Stimulated activated CD4-positive, alpha-beta T cell treated with anti-CD3 and anti-CD28 coated beads, Interleukin-15, amount 100 ng/mL, for 24 hours (primary cell): ENCODE measurements around the gene ENTHD1.
A peak's percentile ranks its signal among the peaks of the same experiment; 100 is the strongest.

Experiments used
- DNase-seq: peaks from one replicate; pipeline ENCODE4 v3.0.0-alpha.2; 2020

ENTHD1 gene

DNA sequence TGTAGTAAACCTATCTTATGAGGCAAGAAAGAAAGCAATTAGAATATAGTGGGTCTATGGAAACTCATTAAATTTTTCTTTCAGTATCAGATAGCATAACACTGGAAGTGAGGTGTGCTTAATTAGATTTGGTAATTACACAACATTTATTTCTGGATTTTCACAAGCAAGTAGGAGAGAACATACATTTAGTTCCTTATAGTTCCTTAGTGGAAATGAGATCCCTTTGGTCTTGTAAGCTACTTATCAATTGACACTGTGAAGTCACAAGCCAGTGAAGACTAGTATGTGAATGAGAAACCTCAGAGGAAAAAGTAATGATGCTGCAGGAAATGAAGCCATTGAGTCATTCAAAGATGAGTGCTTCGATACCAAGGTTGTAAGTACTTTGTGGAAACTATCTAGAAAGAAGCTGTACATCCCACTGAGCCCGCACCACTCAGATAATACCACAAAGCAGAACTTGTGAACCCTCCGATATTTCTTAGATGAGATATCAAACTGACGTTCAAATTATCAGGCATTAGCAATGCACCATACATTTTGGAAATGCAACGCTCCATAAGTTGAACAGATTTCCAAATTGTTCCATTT lies 53.5 kb downstream of the ENTHD1 start:
- peak; percentile 65 for DNase-seq

DNA sequence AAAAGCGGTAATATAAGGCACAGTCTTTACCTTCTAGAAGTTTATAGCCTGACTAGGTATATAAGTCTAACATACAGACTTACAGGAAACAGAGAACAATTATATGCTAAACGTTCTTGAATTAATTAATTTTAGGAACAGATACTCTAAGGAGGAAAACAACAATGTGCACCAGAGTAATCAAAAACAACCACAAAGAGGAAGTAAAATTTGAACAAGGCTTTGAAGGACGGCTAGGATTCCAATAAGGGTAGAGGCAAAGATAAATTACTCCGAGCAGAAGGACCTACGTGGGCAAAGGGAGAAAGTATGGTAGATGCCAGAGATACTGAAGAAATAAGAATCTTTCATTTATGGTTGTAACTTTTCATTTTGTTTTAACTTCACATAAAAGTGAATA lies 54.4 kb downstream of the ENTHD1 start:
- DNase-seq: no peak

DNA sequence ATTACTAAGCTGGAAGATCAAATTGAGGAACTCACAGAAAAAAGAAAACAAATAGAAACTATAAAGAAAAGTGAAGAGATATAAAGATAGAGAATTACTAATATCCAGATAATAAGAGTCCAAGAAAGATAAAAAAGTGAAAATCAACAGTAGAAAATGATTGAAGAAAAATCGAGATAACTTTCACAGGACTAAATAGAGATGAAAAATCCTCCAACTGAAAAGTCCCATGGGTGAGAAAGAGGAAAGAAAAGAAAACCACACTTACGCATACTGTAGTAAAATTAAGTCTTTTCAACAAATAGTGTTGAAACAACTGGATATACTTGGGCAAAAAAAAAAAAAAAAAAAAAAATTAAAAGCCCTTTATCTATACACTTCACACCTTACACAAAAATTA lies 60.0 kb downstream of the ENTHD1 start:
- no peak for DNase-seq

DNA sequence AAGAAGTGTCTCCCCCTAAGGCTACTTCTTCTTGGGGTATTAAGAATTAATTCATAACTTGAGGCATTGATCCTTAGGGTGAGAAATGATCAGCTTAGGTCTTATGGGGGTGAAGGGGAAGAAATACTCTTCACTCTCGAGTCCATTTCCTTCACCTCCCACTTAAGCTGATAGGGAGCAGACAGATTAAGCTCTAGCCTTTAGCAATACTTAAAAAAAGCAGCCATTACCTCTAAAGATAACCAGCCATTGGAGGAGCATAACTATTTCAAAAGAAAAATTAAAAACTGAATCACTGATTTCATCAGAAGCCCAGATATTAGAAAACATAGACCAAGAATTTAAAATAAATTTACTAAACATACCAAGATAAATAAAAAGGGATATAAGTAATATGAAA lies 60.5 kb downstream of the ENTHD1 start:
- no peak for DNase-seq

DNA sequence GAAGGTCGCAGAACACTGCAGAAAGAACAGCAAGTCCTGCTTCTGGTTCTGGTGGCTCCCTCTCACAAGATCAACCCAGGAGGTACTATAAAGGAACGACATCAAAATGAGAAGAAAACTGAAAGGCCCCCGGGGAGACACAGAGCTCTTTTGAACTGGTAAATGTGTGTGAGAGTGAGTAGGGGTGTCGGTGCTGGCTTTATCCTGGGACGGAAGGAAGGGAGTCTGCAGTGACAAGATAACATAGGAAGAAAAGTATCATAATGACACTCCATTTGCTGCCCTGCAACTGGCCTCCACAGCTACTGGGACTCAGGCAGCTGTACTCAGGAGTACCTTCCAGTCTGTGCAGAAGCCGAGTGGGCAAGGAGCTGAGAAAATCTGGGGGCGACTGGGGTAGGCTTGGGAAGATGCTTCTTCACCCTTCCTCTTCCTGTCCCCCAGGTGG lies 60.9 kb downstream of the ENTHD1 start:
- no peak for DNase-seq

DNA sequence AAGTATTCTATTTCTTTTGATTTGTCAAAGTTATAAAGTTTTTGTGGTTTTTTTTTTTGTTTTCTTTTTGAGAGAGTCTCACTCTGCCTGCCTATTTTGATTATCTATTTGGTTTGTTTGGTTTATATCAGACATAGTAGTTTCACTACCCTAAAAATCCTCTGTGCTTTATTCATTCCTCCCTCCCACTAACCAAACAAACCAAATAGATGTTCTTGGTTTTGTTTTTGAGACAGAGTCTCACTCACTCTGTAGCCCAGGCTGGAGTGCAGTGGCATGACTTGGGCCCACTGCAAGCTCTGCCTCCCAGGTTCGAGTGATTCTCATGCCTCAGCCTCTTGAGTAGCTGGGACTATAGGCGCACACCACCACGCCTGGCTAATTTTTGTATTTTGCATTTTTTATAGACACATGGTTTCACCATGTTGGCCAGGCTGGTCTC lies 67.9 kb downstream of the ENTHD1 start:
- DNase-seq: no peak

DNA sequence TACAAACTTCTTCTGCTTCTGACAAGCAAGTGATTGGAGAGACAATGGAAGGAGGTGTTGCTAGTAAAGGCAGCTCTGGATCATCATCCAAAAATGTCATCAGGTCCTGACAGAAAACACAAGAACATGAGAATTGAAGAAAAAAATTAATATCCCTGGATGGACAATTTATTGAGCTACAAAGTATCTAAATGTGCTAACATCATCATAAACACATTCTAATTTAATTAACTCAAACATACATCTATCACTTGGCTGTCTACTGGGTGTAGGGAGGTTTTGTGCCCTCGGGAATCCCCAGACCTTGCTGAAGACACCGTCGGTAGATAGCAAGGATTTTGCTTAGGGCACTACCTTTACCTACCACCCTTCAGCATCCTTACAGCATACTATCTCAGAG lies 72.6 kb downstream of the ENTHD1 start:
- no peak for DNase-seq

DNA sequence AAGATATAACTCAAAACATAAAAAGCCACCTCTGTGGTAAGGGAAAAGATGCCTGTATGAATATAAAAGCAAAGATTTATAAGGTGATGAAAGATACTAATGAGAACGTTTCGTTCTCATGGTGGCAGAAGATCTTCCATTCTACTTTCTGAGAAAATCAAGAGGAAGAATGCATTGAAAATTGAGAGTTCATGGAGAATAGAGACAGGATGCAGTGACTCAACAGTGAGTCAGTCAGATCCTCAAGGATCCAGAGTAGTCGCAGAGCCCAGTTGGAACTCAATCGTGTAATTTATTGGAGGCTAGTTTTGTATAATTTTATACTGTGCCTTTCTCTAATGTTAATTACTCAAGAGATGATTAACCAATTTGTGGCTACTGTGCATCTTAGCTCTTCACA lies 73.3 kb downstream of the ENTHD1 start:
- DNase-seq: no peak

DNA sequence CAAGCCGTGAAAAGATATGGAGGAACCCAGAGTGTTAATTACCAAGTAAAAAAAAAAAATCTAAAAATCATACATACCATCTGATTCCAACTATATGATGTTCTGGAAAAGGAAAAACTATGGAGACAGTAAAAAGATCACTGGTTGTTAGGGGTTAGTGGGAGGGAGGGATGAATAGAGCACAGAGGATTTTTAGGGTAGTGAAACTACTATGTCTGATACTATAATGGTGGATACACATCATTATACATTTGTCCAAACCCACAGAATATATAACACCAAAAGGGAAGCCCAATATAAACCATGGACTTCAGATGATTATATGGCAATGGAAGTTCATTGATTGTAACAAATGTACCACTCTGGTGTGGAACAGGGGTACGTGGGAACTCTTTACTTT lies 74.1 kb downstream of the ENTHD1 start:
- DNase-seq: no peak

DNA sequence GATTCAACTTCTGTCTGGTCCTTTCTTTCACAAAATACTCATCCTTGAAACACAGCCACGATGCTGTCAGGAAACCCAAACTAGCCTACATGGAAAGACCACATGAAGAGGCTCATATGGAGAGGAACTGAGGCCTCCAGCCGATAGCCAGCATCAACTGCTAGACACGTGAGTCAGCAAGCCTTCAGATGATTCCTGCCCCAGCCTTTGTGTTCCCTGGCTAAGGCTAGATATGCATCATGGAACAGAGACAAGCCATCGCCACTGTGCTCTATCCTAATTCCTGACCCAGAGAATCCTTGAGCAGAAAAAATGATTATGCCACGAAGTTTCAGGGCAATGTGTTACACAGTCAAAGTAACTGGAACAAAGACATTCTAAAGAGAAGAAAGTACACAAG lies 75.5 kb downstream of the ENTHD1 start:
- no peak for DNase-seq

DNA sequence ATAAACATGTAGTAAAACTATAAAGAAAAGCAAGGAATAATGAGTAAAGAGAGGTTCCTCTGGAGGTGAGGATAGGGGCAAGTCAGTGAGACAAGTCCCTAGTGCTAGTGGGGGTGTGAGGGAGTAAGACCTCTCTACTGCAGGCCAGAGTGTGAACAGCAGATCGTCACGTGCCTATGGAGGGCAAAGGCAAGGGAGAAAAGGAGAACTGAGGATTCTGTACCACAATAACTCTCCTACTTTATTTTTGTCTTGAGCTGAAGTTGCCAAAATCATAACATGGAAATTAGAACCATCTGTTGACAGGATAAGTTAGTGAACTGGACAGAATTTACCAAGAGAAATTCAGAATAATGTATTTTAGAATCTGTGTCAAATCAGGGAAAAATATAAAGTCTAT lies 77.6 kb downstream of the ENTHD1 start:
- no peak for DNase-seq

DNA sequence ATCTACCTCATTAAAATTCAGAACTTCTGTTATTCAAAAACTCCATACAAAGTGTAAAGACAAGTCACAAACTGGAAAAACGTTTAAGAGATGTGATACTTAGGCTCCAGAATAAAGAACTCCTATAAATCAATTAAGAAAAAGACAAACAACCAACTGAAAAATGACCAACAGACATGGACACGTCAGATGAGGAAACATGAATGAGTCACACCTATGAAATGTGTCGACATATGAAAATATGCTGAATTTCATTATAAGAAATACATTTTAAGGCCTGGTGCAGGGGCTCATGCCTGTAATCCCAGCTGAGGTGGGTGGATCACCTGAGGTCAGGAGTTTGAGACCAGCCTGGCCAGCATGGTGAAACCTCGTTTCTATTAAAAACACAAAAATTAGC lies 78.7 kb downstream of the ENTHD1 start:
- no peak for DNase-seq

DNA sequence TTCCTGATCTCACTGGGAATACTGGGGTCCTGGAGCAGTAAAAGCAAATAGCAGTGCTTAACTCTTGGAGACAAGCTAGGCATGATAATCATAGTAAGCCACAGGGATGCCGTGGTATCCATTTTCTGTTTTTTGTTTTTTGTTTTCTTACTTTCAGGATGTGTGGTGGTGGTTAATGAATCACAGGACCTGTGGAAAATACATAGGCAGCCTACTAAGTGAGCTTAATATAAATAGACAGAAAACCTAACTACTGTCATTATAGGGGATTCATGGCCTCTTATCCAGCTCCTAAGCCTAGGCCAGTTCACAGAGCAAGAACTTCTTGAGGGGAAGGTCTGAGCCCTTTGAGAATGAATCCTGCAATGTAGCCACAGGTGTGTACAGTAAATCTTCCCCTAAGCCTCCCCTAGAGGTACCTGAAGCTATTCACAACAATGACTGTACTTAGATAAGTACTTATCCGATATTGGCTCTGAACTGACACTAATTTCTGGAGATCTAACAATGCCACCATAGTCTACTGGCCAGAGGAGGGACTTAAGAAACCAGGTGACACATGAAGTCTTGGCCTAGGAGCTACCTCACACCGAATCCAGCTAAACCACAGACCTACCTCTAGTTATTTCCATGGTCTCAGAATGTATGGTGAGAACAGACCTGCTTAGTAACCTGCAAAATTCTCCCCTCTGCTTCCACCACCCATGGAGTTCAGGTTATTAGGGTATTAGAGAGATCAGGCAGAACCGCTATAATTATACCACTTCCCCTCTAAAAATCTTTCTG lies 83.6 kb downstream of the ENTHD1 start:
- no peak for DNase-seq

DNA sequence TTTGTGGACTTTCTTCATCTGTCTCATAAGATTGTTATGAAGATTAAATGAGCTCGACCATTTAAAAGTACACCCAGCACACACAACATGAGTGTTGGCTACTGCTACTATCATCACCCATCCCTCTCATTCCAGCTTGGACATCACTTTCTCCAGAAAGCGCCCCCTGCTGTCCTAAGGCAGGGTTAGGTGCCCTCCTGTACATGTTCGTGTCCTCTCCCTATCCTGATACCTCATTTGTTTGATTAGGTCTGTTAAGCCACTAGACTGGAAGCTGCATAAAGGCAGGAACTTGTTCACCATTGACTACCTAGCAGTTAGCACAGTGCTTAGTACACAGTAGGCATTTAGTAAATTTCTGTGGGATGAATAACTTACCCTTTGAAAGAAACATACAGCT lies 85.5 kb downstream of the ENTHD1 start:
- peak; percentile 53 for DNase-seq

DNA sequence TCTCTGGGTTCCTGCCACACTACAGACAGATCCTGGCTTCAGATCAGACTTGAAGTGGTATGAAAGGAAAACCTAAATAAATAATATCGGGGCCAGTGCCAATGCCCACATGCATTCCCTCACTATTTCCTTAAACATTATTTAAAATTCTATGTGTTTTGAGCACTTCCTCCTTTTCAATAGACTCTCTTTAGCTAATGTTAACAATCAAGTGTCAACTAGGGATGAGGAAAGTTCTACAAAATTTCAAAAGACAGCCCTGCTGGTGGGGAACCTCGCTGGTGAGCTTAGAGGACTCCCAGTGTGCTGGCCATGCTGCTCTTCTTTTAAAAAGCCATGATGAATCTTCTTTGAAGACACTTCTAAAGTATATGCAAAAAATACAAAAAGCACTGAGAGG lies 87.5 kb downstream of the ENTHD1 start:
- DNase-seq: no peak

DNA sequence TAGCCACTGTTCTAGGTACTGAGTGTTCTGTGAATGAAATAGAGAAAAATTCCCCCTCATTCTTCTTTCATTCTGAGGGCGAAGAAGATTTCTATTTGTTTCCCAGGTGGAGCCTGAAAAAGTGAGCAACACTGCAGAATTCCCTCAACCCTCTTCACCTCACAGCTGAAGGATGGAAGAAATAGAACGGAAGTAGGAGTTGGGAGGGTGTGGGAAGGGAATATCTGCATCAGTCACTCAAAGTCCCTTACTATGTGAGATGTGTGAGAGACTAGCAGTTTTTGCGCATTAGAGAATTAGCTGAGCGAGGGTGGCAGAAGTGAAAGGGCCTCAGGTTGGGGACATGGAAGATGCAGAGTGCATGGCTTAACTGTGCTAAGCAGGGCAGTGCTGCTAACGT lies 88.4 kb downstream of the ENTHD1 start:
- DNase-seq: no peak

DNA sequence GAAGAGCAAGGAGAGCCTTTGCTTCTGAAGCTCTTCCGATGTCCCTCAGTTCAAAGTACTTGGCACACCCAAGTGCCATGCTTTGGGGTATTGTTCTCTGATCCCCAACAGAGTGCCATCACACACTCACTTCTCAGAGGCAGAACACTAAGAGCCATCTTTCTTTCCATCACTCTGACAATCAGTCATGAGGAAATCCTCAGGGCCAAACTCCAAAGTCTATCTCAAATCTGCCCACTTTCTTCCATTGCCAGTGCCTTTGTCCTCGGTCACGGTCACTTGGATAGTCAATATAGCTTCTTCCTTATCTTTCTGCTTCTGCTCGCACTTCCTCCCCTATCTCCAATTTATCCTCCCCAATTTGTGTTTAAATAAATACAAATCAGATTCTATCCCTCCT lies 90.9 kb downstream of the ENTHD1 start:
- DNase-seq: no peak

DNA sequence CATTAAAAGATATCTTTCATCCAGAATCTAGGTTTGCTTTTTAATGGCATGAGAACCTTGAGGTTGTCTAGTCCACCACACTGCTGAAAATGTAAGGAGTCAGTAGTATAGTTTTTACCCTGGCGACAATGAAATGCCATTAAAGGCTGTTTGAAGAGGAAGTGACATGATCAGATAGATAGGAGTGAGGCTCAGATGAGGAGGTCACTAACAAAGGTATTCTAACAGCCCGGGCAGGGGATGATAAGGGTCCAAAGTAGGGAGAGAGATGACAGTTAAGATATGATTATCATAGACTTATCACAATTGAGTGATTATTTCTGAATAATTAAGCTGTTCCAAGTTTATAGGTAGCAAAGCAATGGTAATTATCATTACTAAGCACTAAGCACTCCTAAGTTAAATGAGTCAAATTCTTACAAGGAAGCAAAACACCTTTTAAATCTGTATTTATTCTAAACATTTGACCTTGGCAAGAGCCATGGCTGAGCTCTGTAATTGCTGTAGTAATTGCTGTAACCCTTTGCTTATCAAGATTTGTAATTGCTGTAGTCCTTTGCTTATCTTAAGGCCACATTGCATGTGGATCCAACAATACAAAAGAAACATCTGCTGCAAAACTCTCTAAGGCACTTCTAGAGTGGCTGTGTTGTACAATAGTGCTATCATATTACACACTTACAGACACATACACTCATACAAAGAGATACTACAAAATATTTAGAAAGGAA lies 92.6 kb downstream of the ENTHD1 start:
- no peak for DNase-seq

DNA sequence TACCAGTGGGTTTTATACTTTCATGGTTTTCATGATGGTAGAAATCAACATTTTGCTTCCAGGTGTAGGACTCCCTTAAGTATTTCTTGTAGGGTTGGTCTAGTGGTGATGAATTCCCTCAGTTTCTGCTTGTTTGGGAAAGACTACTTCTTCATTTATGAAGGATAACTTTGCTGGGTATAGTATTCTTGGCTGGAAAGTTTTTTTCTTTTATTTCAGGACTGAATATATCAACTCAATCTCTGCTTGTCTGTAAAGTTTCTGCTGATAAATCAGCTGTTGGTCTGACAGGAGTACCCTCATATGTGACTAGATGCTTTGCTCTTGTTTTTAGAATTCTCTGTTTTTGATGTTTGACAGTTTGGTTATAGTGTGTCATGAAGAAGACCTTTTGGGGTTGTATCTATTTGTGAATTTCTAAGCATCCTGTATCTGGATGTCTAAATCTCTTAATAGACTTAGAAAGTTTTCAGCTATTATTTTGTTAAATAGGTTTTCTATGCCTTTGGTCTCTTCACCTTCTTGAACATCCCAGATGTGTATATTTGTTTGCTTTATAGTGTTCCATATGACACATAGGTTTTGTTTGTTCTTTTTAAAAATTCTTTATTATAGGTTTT lies 95.9 kb downstream of the ENTHD1 start:
- DNase-seq: no peak

DNA sequence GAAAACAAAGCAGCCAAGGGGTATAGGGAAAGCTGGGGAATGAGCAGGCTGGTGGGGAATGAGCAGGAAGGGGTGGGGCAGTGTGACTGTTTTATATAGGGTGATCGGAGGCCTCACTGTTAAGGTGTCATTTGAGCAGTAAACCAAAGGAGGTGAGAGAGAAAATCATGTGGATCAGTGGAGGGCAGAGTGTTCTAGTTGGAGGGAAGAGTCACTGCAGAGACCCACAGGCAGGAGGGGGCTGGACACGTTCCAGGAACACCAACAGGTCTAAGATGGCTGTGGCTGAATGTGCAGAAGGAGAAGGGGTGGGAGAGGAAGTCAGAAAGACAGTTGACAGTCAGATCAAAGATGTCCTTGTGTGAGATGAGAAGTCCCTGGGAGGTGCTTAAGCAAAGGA lies 103.8 kb downstream of the ENTHD1 start:
- no peak for DNase-seq

DNA sequence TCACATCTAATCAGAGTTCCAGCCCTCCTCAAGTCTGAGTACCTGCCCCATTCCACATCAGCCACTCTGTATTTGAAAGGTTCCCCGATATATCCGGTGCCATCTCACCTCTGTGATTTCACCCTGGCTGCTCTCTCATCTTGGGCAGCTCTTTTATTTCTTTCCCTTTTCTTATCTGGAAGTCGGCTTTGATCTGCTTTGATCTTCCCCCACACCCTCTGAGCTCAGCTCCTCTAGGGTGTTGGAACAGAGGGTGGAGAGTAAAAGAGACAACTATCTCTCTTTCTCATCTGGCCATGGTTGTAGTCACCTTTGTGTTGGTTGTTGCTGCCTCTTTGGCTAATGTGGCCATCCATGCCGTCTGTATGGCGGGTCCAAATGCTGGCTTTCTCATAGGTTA lies 108.3 kb downstream of the ENTHD1 start:
- no peak for DNase-seq

DNA sequence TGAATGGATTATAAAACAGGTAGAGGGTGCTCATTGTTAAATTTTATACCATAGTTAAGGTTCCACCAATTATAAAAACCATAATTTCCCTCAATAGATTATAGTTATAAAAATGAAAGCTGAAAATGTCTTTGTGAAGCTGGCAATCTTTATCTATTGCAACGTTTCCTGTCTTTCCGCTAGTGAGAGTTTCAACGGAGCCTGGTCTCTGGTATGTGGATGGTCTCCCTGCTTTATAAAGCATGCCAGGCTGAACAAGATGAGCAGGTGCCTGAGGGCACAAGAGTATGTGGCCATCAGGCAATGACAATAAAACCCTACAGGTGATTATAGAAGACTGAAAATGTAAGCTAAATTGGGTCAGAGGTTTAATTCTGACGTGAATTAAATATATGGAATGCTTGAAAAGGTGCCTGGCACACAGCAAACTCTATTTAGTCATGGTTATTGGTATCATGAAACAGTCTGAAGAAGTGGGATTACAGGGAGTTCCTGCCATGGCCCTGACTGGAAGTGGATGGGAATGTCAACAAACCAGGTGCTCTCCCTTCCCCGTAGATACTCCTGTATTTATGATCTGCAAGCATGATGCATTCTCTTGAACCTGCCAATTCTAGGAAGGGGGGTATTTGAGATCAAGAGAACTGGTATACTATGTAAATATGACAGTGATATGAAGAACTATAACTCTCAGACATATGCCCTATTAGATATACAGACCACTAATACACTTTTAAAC lies 115.7 kb downstream of the ENTHD1 start:
- DNase-seq: no peak
